ENCODE measurements around the gene EPAS1.

- no peak for TF ChIP-seq YY1 (IDR thresholded peaks at IDR 0.05; ENCODE audit: insufficient read depth, insufficient read length)
- TF ChIP-seq SUZ12 (IDR thresholded peaks at IDR 0.05; ENCODE audit: extremely low read depth, insufficient read depth, insufficient read length) = no peak
These were observed 112.5 kb downstream of the EPAS1 start for GRCh38 chr2:46409756-46410155.
